Measurements from ENCODE around the gene SPRR5.

The SPRR5 gene

DNA sequence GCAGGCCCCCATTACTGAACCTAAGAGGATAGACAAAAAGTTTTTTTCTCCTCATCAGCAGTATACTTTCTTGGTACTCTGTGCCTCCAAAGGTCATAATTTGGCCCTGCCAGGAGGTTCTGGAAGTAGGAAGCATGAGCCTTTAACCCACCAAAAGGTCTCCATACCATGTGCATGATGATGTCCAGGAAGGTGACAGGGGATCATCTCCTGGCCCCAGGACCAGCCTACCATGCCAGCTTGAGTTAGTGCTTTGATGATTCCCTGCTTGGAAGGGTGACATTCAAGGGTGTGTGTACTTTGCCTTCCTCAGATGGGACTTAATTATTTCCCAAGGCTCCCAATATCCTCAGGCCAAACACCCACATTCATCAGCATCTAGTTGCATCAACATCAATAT lies 30.6 kb downstream of the SPRR5 start:
- no peak overlapping the region for H3K4me2 ChIP-seq (ENCODE audit: low read length)
- no peak overlapping the region for H2BK120ac ChIP-seq (ENCODE audit: low read depth, low read length)
- H3K27ac ChIP-seq (ENCODE audit: low read depth, low read length) = no peak overlapping the region
- H3K79me1 ChIP-seq (ENCODE audit: low read length) = no peaks in the 10 kb centered on the region
- no peak for DNase-seq
- H3K56ac ChIP-seq (ENCODE audit: low read length) = no peak overlapping the region
- H4K5ac ChIP-seq (ENCODE audit: low read length) = no peak overlapping the region
- no peak overlapping the region for H3K23ac ChIP-seq (ENCODE audit: low read length)
- H3K4ac ChIP-seq (ENCODE audit: low read depth, low read length) = no peak overlapping the region
- H3K36me3 ChIP-seq (ENCODE audit: control insufficient read depth, insufficient read depth, low read length) = no peaks in the 10 kb centered on the region
- no peaks in the 10 kb centered on the region for H3K79me2 ChIP-seq (ENCODE audit: control insufficient read depth, insufficient read depth, low read length)
- no peak overlapping the region for H2AK5ac ChIP-seq (ENCODE audit: low read length)
- no peak overlapping the region for H3K4me3 ChIP-seq (ENCODE audit: low read length)
- no peak overlapping the region for H4K8ac ChIP-seq (ENCODE audit: low read depth, low read length)
- no peak overlapping the region for H2BK15ac ChIP-seq (replicated peaks; ENCODE audit: low read depth)
- no peaks in the 10 kb centered on the region for H3K27me3 ChIP-seq (ENCODE audit: insufficient read depth, low read length, poor library complexity)
- no peak overlapping the region for H2BK5ac ChIP-seq (ENCODE audit: low read length)
- H3K9ac ChIP-seq (ENCODE audit: low read length) = no peak overlapping the region
- no peak overlapping the region for H3K18ac ChIP-seq (ENCODE audit: low read length)
- no peaks in the 10 kb centered on the region for H3K4me1 ChIP-seq (ENCODE audit: control insufficient read depth, low read depth, low read length)

DNA sequence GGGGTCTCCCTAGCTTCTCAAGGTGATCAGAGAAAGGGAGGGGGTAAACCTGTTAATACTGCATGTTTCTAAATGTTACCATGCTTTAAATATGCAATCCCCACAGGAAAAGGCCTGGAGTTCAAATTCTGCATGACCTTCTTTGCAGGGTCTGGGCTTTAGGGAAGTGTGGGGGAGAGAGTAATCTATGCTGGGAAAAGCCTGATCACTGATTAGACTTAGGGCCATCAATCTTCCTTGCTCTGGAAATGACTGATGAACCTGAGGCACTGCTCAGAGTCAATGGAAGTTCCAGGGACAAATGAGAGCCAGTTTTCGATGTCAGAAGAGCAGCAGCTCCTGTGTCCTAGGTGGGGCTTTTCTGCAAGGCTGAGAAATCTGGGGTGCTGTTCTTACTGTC lies 33.7 kb downstream of the SPRR5 start:
- H4K5ac ChIP-seq (ENCODE audit: low read length) = no peak overlapping the region
- no peaks in the 10 kb centered on the region for H3K27me3 ChIP-seq (ENCODE audit: insufficient read depth, low read length, poor library complexity)
- no peaks in the 10 kb centered on the region for H3K79me2 ChIP-seq (ENCODE audit: control insufficient read depth, insufficient read depth, low read length)
- no peak overlapping the region for H3K56ac ChIP-seq (ENCODE audit: low read length)
- H3K9ac ChIP-seq (ENCODE audit: low read length) = no peak overlapping the region
- H2AK5ac ChIP-seq (ENCODE audit: low read length) = no peak overlapping the region
- no peak overlapping the region for H3K4me2 ChIP-seq (ENCODE audit: low read length)
- no peak overlapping the region for H2BK15ac ChIP-seq (replicated peaks; ENCODE audit: low read depth)
- no peak overlapping the region for H3K18ac ChIP-seq (ENCODE audit: low read length)
- H3K4me1 ChIP-seq (ENCODE audit: control insufficient read depth, low read depth, low read length) = no peaks in the 10 kb centered on the region
- no peak overlapping the region for H4K8ac ChIP-seq (ENCODE audit: low read depth, low read length)
- H3K4ac ChIP-seq (ENCODE audit: low read depth, low read length) = no peak overlapping the region
- no peak for DNase-seq
- no peak overlapping the region for H2BK120ac ChIP-seq (ENCODE audit: low read depth, low read length)
- no peak overlapping the region for H3K4me3 ChIP-seq (ENCODE audit: low read length)
- no peaks in the 10 kb centered on the region for H3K36me3 ChIP-seq (ENCODE audit: control insufficient read depth, insufficient read depth, low read length)
- WGBS (ENCODE audit: extremely low coverage, insufficient coverage, low lambda C conversion rate) = no CpG with 5 or more reads among the region's 1 CpG
- no peak overlapping the region for H3K27ac ChIP-seq (ENCODE audit: low read depth, low read length)
- no peaks in the 10 kb centered on the region for H3K79me1 ChIP-seq (ENCODE audit: low read length)
- no peak overlapping the region for H3K23ac ChIP-seq (ENCODE audit: low read length)
- no peak overlapping the region for H2BK5ac ChIP-seq (ENCODE audit: low read length)

DNA sequence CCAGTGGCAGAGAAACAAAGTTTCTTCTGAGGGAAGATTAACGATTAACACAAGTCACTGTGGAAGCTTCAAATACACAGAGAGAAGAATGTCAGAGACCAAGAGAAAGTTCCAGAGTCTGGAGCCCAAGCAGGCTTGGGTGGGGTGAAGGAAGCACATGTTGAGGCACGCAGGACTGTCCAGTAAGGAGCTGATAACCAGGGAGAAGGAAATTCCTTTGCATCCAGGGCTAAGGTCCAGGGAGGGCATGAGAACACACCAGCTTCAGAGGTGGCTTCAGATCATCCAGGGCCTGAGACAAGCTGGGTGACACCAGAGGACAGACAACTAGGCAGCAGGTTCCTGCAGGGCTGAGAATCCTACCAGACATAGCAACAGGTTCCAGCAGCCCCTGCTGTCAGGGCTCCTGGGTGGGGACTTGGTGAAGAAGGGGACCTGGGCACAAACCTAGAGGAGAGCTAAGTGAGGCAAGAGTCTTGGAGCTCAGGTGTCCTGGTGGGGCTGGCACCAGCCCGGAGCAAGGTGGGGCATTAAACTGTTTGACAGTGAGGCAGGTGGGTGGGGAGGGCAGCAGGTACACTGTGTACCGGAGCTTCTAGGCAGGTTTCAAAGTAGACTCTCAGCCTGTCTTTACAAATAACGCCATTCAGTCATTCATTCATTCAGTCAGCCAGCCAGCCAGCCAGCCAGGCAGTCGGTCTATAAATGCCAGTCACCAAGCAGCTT lies 34.3 kb downstream of the SPRR5 start:
- Histone ChIP-seq H3K27ac (ENCODE audit: low read depth, low read length) (no peak overlapping the region), H3K4me3 (ENCODE audit: low read length) (no peak overlapping the region), H3K4me2 (ENCODE audit: low read length) (no peak overlapping the region), H3K18ac (ENCODE audit: low read length) (no peak overlapping the region), H4K5ac (ENCODE audit: low read length) (no peak overlapping the region), H3K27me3 (ENCODE audit: insufficient read depth, low read length, poor library complexity) (no peaks in the 10 kb centered on the region), H3K9ac (ENCODE audit: low read length) (no peak overlapping the region), H3K79me2 (ENCODE audit: control insufficient read depth, insufficient read depth, low read length) (no peaks in the 10 kb centered on the region), H3K36me3 (ENCODE audit: control insufficient read depth, insufficient read depth, low read length) (no peaks in the 10 kb centered on the region), H3K23ac (ENCODE audit: low read length) (no peak overlapping the region), H2BK15ac (replicated peaks; ENCODE audit: low read depth) (no peak overlapping the region), H3K56ac (ENCODE audit: low read length) (no peak overlapping the region), H3K4me1 (ENCODE audit: control insufficient read depth, low read depth, low read length) (no peaks in the 10 kb centered on the region), H3K4ac (ENCODE audit: low read depth, low read length) (no peak overlapping the region), H2BK120ac (ENCODE audit: low read depth, low read length) (no peak overlapping the region), H2AK5ac (ENCODE audit: low read length) (no peak overlapping the region), H2BK5ac (ENCODE audit: low read length) (no peak overlapping the region), H4K8ac (ENCODE audit: low read depth, low read length) (no peak overlapping the region), H3K79me1 (ENCODE audit: low read length) (no peaks in the 10 kb centered on the region)
- DNase-seq = no peak
- WGBS (ENCODE audit: extremely low coverage, insufficient coverage, low lambda C conversion rate) = no CpG with 5 or more reads among the region's 6 CpGs

DNA sequence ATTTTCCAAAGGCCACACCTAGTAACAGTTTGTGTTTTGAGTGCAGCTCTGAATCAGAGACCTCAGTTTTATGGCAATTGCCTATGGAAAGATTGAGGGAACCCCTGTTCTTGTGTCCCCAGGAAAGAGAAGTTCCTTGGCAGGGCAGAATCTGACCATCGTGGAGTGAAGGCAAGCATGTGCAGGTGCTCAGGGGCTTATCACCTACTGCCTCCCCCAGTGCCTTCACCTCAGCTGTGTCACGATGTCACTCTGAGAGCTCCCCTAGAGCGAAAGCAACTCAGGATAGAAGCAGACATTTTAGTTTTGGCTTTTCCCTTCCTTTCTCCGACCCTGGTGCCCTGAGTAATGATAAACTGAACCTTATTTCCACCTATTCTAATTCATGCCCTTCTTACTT lies 35.1 kb downstream of the SPRR5 start:
- no peak overlapping the region for H3K4ac ChIP-seq (ENCODE audit: low read depth, low read length)
- H3K36me3 ChIP-seq (ENCODE audit: control insufficient read depth, insufficient read depth, low read length) = no peaks in the 10 kb centered on the region
- no peak overlapping the region for H2BK15ac ChIP-seq (replicated peaks; ENCODE audit: low read depth)
- H3K27ac ChIP-seq (ENCODE audit: low read depth, low read length) = no peak overlapping the region
- no CpG with 5 or more reads among the region's 4 CpGs for WGBS (ENCODE audit: extremely low coverage, insufficient coverage, low lambda C conversion rate)
- no peaks in the 10 kb centered on the region for H3K27me3 ChIP-seq (ENCODE audit: insufficient read depth, low read length, poor library complexity)
- no peak overlapping the region for H3K4me3 ChIP-seq (ENCODE audit: low read length)
- H4K5ac ChIP-seq (ENCODE audit: low read length) = no peak overlapping the region
- H3K56ac ChIP-seq (ENCODE audit: low read length) = no peak overlapping the region
- no peak overlapping the region for H2AK5ac ChIP-seq (ENCODE audit: low read length)
- no peak overlapping the region for H3K18ac ChIP-seq (ENCODE audit: low read length)
- no peak overlapping the region for H3K9ac ChIP-seq (ENCODE audit: low read length)
- H3K23ac ChIP-seq (ENCODE audit: low read length) = no peak overlapping the region
- H2BK120ac ChIP-seq (ENCODE audit: low read depth, low read length) = no peak overlapping the region
- H4K8ac ChIP-seq (ENCODE audit: low read depth, low read length) = no peak overlapping the region
- H3K79me2 ChIP-seq (ENCODE audit: control insufficient read depth, insufficient read depth, low read length) = no peaks in the 10 kb centered on the region
- no peak overlapping the region for H3K4me2 ChIP-seq (ENCODE audit: low read length)
- no peak for DNase-seq
- no peaks in the 10 kb centered on the region for H3K79me1 ChIP-seq (ENCODE audit: low read length)
- no peaks in the 10 kb centered on the region for H3K4me1 ChIP-seq (ENCODE audit: control insufficient read depth, low read depth, low read length)
- no peak overlapping the region for H2BK5ac ChIP-seq (ENCODE audit: low read length)

DNA sequence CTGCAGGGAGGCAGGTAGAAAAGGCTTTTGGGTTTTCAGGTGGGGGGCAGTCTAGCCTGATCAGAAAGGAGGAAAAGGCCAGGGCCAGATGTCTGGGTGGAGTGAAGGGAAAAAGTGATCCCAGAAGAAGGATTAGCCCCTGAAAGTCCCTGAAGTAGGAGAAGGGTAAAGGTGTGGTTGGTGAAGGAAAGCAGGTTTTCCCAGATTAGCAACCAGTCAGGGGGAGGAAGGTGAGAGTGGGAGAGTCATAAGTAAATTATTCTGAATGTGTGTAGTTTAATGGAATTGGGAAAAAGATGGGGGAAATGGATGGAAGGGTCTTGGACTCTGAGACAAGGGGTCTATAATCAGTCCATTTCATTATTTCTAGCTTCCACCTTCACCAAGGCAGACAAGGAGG lies 36.2 kb downstream of the SPRR5 start:
- Histone ChIP-seq H4K5ac (ENCODE audit: low read length) (no peak overlapping the region), H3K4ac (ENCODE audit: low read depth, low read length) (no peak overlapping the region), H3K36me3 (ENCODE audit: control insufficient read depth, insufficient read depth, low read length) (no peaks in the 10 kb centered on the region), H4K8ac (ENCODE audit: low read depth, low read length) (no peak overlapping the region), H3K4me2 (ENCODE audit: low read length) (no peak overlapping the region), H3K18ac (ENCODE audit: low read length) (no peak overlapping the region), H2AK5ac (ENCODE audit: low read length) (no peak overlapping the region), H3K4me1 (ENCODE audit: control insufficient read depth, low read depth, low read length) (no peaks in the 10 kb centered on the region), H3K4me3 (ENCODE audit: low read length) (no peak overlapping the region), H2BK120ac (ENCODE audit: low read depth, low read length) (no peak overlapping the region), H2BK5ac (ENCODE audit: low read length) (no peak overlapping the region), H3K27ac (ENCODE audit: low read depth, low read length) (no peak overlapping the region), H3K79me2 (ENCODE audit: control insufficient read depth, insufficient read depth, low read length) (no peaks in the 10 kb centered on the region), H2BK15ac (replicated peaks; ENCODE audit: low read depth) (no peak overlapping the region), H3K56ac (ENCODE audit: low read length) (no peak overlapping the region), H3K27me3 (ENCODE audit: insufficient read depth, low read length, poor library complexity) (no peaks in the 10 kb centered on the region), H3K79me1 (ENCODE audit: low read length) (no peaks in the 10 kb centered on the region), H3K23ac (ENCODE audit: low read length) (no peak overlapping the region), H3K9ac (ENCODE audit: low read length) (no peak overlapping the region)
- no peak for DNase-seq

DNA sequence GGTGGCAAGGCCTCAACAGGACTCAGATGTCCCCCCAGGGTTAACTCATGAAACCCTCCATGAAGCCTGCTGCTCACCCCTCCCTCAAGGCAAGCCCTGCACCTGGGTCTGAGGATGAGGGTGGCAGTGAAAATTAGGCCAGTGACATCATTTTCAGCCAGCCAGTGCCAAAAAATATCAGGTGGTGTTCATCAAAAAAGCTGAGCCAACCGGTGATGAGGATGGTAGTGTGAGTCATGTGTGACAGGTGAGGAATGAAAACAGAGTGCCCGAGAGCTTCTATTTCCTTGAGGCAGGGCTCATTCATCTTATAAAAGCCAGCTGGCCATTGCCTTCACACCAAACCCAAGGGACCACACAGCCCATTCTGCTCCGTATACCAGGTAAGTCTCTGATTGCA lies 36.7 kb downstream of the SPRR5 start, which contains the start of gene SPRR1A:
TSS of gene SPRR1A (plus strand) at position 339 of the 400 bp plus-strand sequence. CDS start 1,150 bp downstream, outside the sequence.
- Histone ChIP-seq H3K56ac (ENCODE audit: low read length) (no peak within 1 kb of the TSS), H3K18ac (ENCODE audit: low read length) (no peak within 1 kb of the TSS), H3K9ac (ENCODE audit: low read length) (no peak within 1 kb of the TSS), H3K27ac (ENCODE audit: low read depth, low read length) (no peak within 1 kb of the TSS), H4K8ac (ENCODE audit: low read depth, low read length) (no peak within 1 kb of the TSS), H2BK5ac (ENCODE audit: low read length) (no peak within 1 kb of the TSS), H3K4me1 (ENCODE audit: control insufficient read depth, low read depth, low read length) (no peaks in the 10 kb centered on the region), H3K79me2 (ENCODE audit: control insufficient read depth, insufficient read depth, low read length) (no peaks in the 10 kb centered on the region), H3K4me2 (ENCODE audit: low read length) (no peak within 1 kb of the TSS), H2AK5ac (ENCODE audit: low read length) (no peak within 1 kb of the TSS), H3K23ac (ENCODE audit: low read length) (no peak within 1 kb of the TSS), H3K4me3 (ENCODE audit: low read length) (no peak within 1 kb of the TSS), H3K36me3 (ENCODE audit: control insufficient read depth, insufficient read depth, low read length) (no peaks in the 10 kb centered on the region), H4K5ac (ENCODE audit: low read length) (no peak within 1 kb of the TSS), H2BK15ac (replicated peaks; ENCODE audit: low read depth) (no peak within 1 kb of the TSS), H3K4ac (ENCODE audit: low read depth, low read length) (no peak within 1 kb of the TSS), H3K27me3 (ENCODE audit: insufficient read depth, low read length, poor library complexity) (no peaks in the 10 kb centered on the region), H3K79me1 (ENCODE audit: low read length) (no peaks in the 10 kb centered on the region), H2BK120ac (ENCODE audit: low read depth, low read length) (no peak within 1 kb of the TSS)
- no CpG with 5 or more reads among the region's 3 CpGs for WGBS (ENCODE audit: extremely low coverage, insufficient coverage, low lambda C conversion rate)
- no peak for DNase-seq

All from mesendoderm (in vitro differentiated cells).